CD14-positive monocyte (primary cell): ENCODE measurements around the gene FAM98B. TPM values are rescaled to one million over a fixed set of nuclear protein-coding genes. Genes with fewer than 3 reads are reported as not detected.

Experiments
- DNase-seq, 3 donors: peaks; one replicate each; pipeline ENCODE4 v3.0.0-alpha.2; 2011 to 2022
- H2AFZ ChIP-seq: 2 replicates; pipeline ENCODE4 v1.6.0; 2012; ENCODE audit warnings: mild to moderate bottlenecking, low read depth, low read length, inconsistent platforms; ENCODE audit not compliant: insufficient read depth, poor library complexity, severe bottlenecking
- H3K27ac ChIP-seq, 2 donors: 1 replicate in 1 of 2; 2 replicates in 1 of 2; pipeline ENCODE4 v1.5.1; 2012 to 2013; ENCODE audit warnings: low read length in 2 of 2, control low read depth in 1 of 2, inconsistent platforms in 1 of 2, low read depth in 1 of 2, mild to moderate bottlenecking in 1 of 2
- H3K27me3 ChIP-seq, 2 donors: one replicate each; pipeline versions ENCODE4 v1.6.0 to v1.6.1; 2011 to 2013; ENCODE audit warnings: low read length in 2 of 2; ENCODE audit not compliant: control insufficient read depth in 2 of 2, insufficient read depth in 2 of 2
- H3K36me3 ChIP-seq, 2 donors: replicated peaks in 1 of 2; 1 replicate in 1 of 2; 2 replicates in 1 of 2; pipeline versions ENCODE4 v1.5.1 to v1.6.1; 2012 to 2013; ENCODE audit warnings: low read length in 2 of 2, control low read depth in 1 of 2, inconsistent platforms in 1 of 2, mild to moderate bottlenecking in 1 of 2; ENCODE audit not compliant: insufficient read depth in 2 of 2, control insufficient read depth in 1 of 2
- H3K4me1 ChIP-seq, 2 donors: 1 replicate in 1 of 2; 2 replicates in 1 of 2; pipeline versions ENCODE4 v1.5.1 to v1.6.1; 2012 to 2013; ENCODE audit warnings: low read length in 2 of 2, control low read depth in 1 of 2, inconsistent platforms in 1 of 2, mild to moderate bottlenecking in 1 of 2, moderate library complexity in 1 of 2; ENCODE audit not compliant: insufficient read depth in 2 of 2, control insufficient read depth in 1 of 2
- H3K4me2 ChIP-seq: replicated peaks from 2 replicates; pipeline ENCODE3; 2012; ENCODE audit warnings: low read length, moderate library complexity, mild to moderate bottlenecking; ENCODE audit not compliant: poor library complexity, severe bottlenecking; ENCODE audit errors: extremely low read depth
- H3K4me3 ChIP-seq, 3 experiments: fragments of 200-600 bp in 1 of 3; sonication (generic) in 1 of 3; replicated peaks in 1 of 3; 1 replicate in 2 of 3; 2 replicates in 1 of 3; pipeline ENCODE4 v1.5.1; 2011 to 2013; ENCODE audit warnings: low read length in 3 of 3, mild to moderate bottlenecking in 3 of 3, control low read depth in 2 of 3, low read depth in 2 of 3, inconsistent platforms in 1 of 3, moderate library complexity in 1 of 3
- H3K79me2 ChIP-seq: 2 replicates; pipeline ENCODE4 v1.6.0; 2012; ENCODE audit warnings: mild to moderate bottlenecking, control low read depth, inconsistent platforms, low read length, moderate library complexity; ENCODE audit not compliant: insufficient read depth
- H3K9ac ChIP-seq: 2 replicates; pipeline ENCODE4 v1.6.0; 2017; ENCODE audit warnings: low read length, mild to moderate bottlenecking; ENCODE audit not compliant: insufficient read depth, poor library complexity, severe bottlenecking
- H3K9me3 ChIP-seq, 2 donors: replicated peaks in 1 of 2; 1 replicate in 1 of 2; 2 replicates in 1 of 2; pipeline versions ENCODE4 v1.5.1 to v1.6.1; 2012 to 2013; ENCODE audit warnings: low read length in 2 of 2, control low read depth in 1 of 2; ENCODE audit not compliant: control insufficient read depth in 1 of 2, insufficient read depth in 1 of 2
- H4K20me1 ChIP-seq: 2 replicates; pipeline ENCODE4 v1.6.0; 2012; ENCODE audit warnings: mild to moderate bottlenecking, low read length, control low read depth, moderate library complexity; ENCODE audit not compliant: insufficient read depth
- H3K27ac Mint-ChIP-seq, 7 donors: one replicate each; pipeline ENCODE4 v1.8.0; 2020; ENCODE audit warnings: mild to moderate bottlenecking in 7 of 7, mixed read lengths in 7 of 7, moderate library complexity in 6 of 7, inconsistent platforms in 2 of 7
- H3K27me3 Mint-ChIP-seq, 3 donors: one replicate each; pipeline ENCODE4 v1.8.0; 2021 to 2022; ENCODE audit warnings: low read depth in 3 of 3, mild to moderate bottlenecking in 3 of 3, mixed read lengths in 3 of 3, moderate library complexity in 3 of 3, inconsistent platforms in 1 of 3
- H3K36me3 Mint-ChIP-seq, 2 donors: one replicate each; pipeline ENCODE4 v1.8.0; 2020; ENCODE audit warnings: mixed read lengths in 2 of 2, inconsistent platforms in 1 of 2, mild to moderate bottlenecking in 1 of 2
- H3K4me1 Mint-ChIP-seq: one replicate; pipeline ENCODE4 v1.8.0; 2020; ENCODE audit warnings: mild to moderate bottlenecking, mixed read lengths
- H3K4me3 Mint-ChIP-seq, 2 donors: one replicate each; pipeline ENCODE4 v1.8.0; 2020; ENCODE audit warnings: mild to moderate bottlenecking in 2 of 2, mixed read lengths in 2 of 2, moderate library complexity in 1 of 2
- H3K9me3 Mint-ChIP-seq, 7 donors: one replicate each; pipeline ENCODE4 v1.8.0; 2020 to 2022; ENCODE audit warnings: mixed read lengths in 7 of 7, mild to moderate bottlenecking in 6 of 7, moderate library complexity in 6 of 7, inconsistent platforms in 2 of 7
- WGBS: methylation state at CpG from one replicate; pipeline ENCODE4 v1.1.5; 2013; ENCODE audit warnings: missing lambda C conversion rate; ENCODE audit not compliant: insufficient coverage; 5-methylcytosine and 5-hydroxymethylcytosine counted together
- intact Hi-C, 2 donors: fragments of 100-400 bp; cut with micrococcal nuclease; formaldehyde crosslinking; loops; one replicate each; pipeline versions ENCODE4 v1.15.0 to v1.15.1; 2023
- polyA plus RNA-seq, 3 donors: library from polyadenylated mRNA; depleted of rRNA in 1 of 3; unstranded in 2 of 3; stranded (reverse) in 1 of 3; fragments of 300-500 nt in 2 of 3; fragments of >200 nt in 1 of 3; fragmentation: Illumina TruSeq in 2 of 3; gene quantifications; 1 replicate in 2 of 3; 2 replicates in 1 of 3; pipeline ENCODE4 v1.2.3, GENCODE V29; 2012 to 2021
- TF ChIP-seq, protein P1 (sequence below): fragments of 200-600 bp; IDR thresholded peaks from one replicate; pipeline ENCODE4 v1.8.0; 2022; ENCODE audit warnings: antibody characterized with exemption, mild to moderate bottlenecking

Gene FAM98B
- polyA plus RNA-seq, 3 donors, result 0.41 to 1.3 (median 0.69) TPM

- no peak overlapping the region for H3K4me3 Mint-ChIP-seq
- Histone ChIP-seq H3K36me3 (no peaks in the 10 kb centered on the region), H3K4me3 (no peak overlapping the region), H3K9ac (no peak overlapping the region), H3K9me3 (no peaks in the 10 kb centered on the region), H3K79me2 (no peaks in the 10 kb centered on the region), H3K4me1 (no peaks in the 10 kb centered on the region), H3K27me3 (no peaks in the 10 kb centered on the region), H3K4me2 (no peak overlapping the region), H3K27ac (no peak overlapping the region), H2AFZ (no peak overlapping the region), H4K20me1 (no peaks in the 10 kb centered on the region)
- DNase-seq, result no peak
- peaks cover 0 to 5% (median 3%) of the 10 kb centered on the region in 3 donors for H3K27me3 Mint-ChIP-seq
- intact Hi-C loops, result no loop called here
- TF ChIP-seq, protein P1, sequence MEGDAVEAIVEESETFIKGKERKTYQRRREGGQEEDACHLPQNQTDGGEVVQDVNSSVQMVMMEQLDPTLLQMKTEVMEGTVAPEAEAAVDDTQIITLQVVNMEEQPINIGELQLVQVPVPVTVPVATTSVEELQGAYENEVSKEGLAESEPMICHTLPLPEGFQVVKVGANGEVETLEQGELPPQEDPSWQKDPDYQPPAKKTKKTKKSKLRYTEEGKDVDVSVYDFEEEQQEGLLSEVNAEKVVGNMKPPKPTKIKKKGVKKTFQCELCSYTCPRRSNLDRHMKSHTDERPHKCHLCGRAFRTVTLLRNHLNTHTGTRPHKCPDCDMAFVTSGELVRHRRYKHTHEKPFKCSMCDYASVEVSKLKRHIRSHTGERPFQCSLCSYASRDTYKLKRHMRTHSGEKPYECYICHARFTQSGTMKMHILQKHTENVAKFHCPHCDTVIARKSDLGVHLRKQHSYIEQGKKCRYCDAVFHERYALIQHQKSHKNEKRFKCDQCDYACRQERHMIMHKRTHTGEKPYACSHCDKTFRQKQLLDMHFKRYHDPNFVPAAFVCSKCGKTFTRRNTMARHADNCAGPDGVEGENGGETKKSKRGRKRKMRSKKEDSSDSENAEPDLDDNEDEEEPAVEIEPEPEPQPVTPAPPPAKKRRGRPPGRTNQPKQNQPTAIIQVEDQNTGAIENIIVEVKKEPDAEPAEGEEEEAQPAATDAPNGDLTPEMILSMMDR, result no peak
- H3K36me3 Mint-ChIP-seq, result no peaks in the 10 kb centered on the region
- no peak overlapping the region for H3K27ac Mint-ChIP-seq
- H3K9me3 Mint-ChIP-seq, result no peaks in the 10 kb centered on the region
- 88% methylated on average over 3 of the region's 4 CpGs for WGBS
- H3K4me1 Mint-ChIP-seq, result no peaks in the 10 kb centered on the region
Measured at GRCh38 chr15:38509152-38509551, 55.2 kb downstream of the FAM98B start.

DNA sequence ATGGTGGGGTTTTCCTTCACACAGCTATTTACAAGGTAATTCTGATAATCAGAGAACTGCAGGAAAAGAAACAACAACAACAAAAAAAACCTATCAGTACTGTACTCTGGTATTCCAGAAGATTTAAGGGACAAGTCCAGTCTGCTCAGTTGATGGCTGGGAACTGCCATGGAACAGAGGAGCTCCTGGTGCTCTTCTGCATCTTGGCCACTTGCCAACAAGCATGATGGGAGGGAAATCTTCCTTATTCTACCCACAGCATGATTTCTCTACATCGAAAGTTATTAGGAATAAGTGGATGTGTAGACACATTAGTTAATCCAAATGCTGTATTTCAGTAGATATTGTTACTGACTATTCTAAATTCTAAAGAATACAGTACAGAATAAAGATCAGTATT lies 59.0 kb downstream of the FAM98B start:
- H3K36me3 ChIP-seq, result no peaks in the 10 kb centered on the region
- H2AFZ ChIP-seq, result no peak overlapping the region
- no peak overlapping the region for H3K9ac ChIP-seq
- H3K4me3 ChIP-seq, result no peak overlapping the region
- no peaks in the 10 kb centered on the region for H4K20me1 ChIP-seq
- no peaks in the 10 kb centered on the region for H3K79me2 ChIP-seq
- no peaks in the 10 kb centered on the region for H3K27me3 ChIP-seq
- no peak overlapping the region for H3K27ac ChIP-seq
- no peaks in the 10 kb centered on the region for H3K36me3 Mint-ChIP-seq
- peaks cover 1 to 5% (median 3%) of the 10 kb centered on the region in 3 donors for H3K27me3 Mint-ChIP-seq
- H3K4me2 ChIP-seq, result no peak overlapping the region
- no CpG with 5 or more reads among the region's 1 CpG for WGBS
- no peak for DNase-seq
- no peaks in the 10 kb centered on the region for H3K9me3 ChIP-seq
- H3K9me3 Mint-ChIP-seq, result no peaks in the 10 kb centered on the region
- TF ChIP-seq, protein P1, result no peak
- H3K27ac Mint-ChIP-seq, result no peak overlapping the region
- H3K4me1 ChIP-seq, result no peaks in the 10 kb centered on the region
- no peaks in the 10 kb centered on the region for H3K4me1 Mint-ChIP-seq
- H3K4me3 Mint-ChIP-seq, result no peak overlapping the region
- intact Hi-C loops, result no loop called here
